Keratinocyte (primary cell): ENCODE results near the gene RERE. TPM values are rescaled to one million over a fixed set of nuclear protein-coding genes. Genes with fewer than 3 reads are reported as not detected.

Source experiments
- DNase-seq: peaks from one replicate; pipeline ENCODE4 v3.0.0-alpha.2; 2011; ENCODE audit warnings: low read depth, missing footprints, low spot score
- FAIRE-seq: peaks from 2 replicates; lab custom pipeline; 2011; peaks lifted over from hg19 to GRCh38; lab: Jason Lieb, UNC
- H2AFZ ChIP-seq: 2 replicates; pipeline ENCODE4 v1.6.0; 2012; ENCODE audit warnings: low read length, control low read depth, inconsistent platforms; ENCODE audit not compliant: control insufficient read depth
- H3K27ac ChIP-seq: 2 replicates; pipeline ENCODE4 v1.5.1; 2011; ENCODE audit warnings: low read length; ENCODE audit not compliant: control insufficient read depth, insufficient read depth
- H3K27me3 ChIP-seq: 3 replicates; pipeline ENCODE4 v1.6.0; 2011; ENCODE audit warnings: low read length; ENCODE audit not compliant: control insufficient read depth, insufficient read depth; ENCODE audit errors: extremely low read depth
- H3K36me3 ChIP-seq, 2 experiments: 2 replicates in 1 of 2; 3 replicates in 1 of 2; pipeline ENCODE4 v1.5.1; 2011; ENCODE audit warnings: low read length in 2 of 2, mild to moderate bottlenecking in 1 of 2; ENCODE audit not compliant: control insufficient read depth in 2 of 2, insufficient read depth in 2 of 2; ENCODE audit errors: extremely low read depth in 1 of 2
- H3K4me1 ChIP-seq: 3 replicates; pipeline ENCODE4 v1.5.1; 2011; ENCODE audit warnings: low read length; ENCODE audit not compliant: control insufficient read depth, insufficient read depth; ENCODE audit errors: extremely low read depth
- H3K4me2 ChIP-seq: 3 replicates; pipeline ENCODE4 v1.6.0; 2011; ENCODE audit warnings: low read depth, low read length; ENCODE audit not compliant: control insufficient read depth, insufficient read depth; ENCODE audit errors: extremely low read depth
- H3K4me3 ChIP-seq, 3 experiments: fragments of 200-600 bp in 1 of 3; sonication (generic) in 1 of 3; 2 replicates in 2 of 3; 3 replicates in 1 of 3; pipeline ENCODE4 v1.5.1; 2011 to 2016; ENCODE audit warnings: low read length in 3 of 3, mild to moderate bottlenecking in 3 of 3, control low read depth in 2 of 3, inconsistent platforms in 1 of 3, low read depth in 1 of 3, mixed read lengths in 1 of 3, mixed run types in 1 of 3, moderate library complexity in 1 of 3; ENCODE audit not compliant: control insufficient read depth in 2 of 3, insufficient read depth in 2 of 3; ENCODE audit errors: extremely low read depth in 1 of 3
- H3K79me2 ChIP-seq: 2 replicates; pipeline ENCODE4 v1.6.0; 2012; ENCODE audit warnings: low read length; ENCODE audit not compliant: control insufficient read depth, insufficient read depth
- H3K9ac ChIP-seq: 3 replicates; pipeline ENCODE4 v1.6.0; 2011; ENCODE audit warnings: low read length; ENCODE audit not compliant: control insufficient read depth, insufficient read depth; ENCODE audit errors: extremely low read depth
- H3K9me1 ChIP-seq: 3 replicates; pipeline ENCODE4 v1.6.0; 2011; ENCODE audit warnings: low read length; ENCODE audit not compliant: control insufficient read depth, insufficient read depth; ENCODE audit errors: extremely low read depth
- H3K9me3 ChIP-seq: 2 replicates; pipeline ENCODE4 v1.5.1; 2012; ENCODE audit warnings: low read depth, low read length; ENCODE audit not compliant: control insufficient read depth
- H4K20me1 ChIP-seq: 3 replicates; pipeline ENCODE4 v1.6.0; 2011; ENCODE audit warnings: low read length; ENCODE audit not compliant: control insufficient read depth, insufficient read depth; ENCODE audit errors: extremely low read depth
- CTCF ChIP-seq, 3 experiments: IDR thresholded peaks in 1 of 3; conservative IDR thresholded peaks in 1 of 3; optimal IDR thresholded peaks in 1 of 3; 2 replicates in 2 of 3; 3 replicates in 1 of 3; pipeline versions ENCODE3 to v1.5.1; 2011; ENCODE audit warnings: low read length in 3 of 3, mild to moderate bottlenecking in 3 of 3, moderate library complexity in 2 of 3, control low read depth in 1 of 3, inconsistent platforms in 1 of 3; ENCODE audit not compliant: insufficient read depth in 2 of 3; ENCODE audit errors: extremely low read depth in 1 of 3
- EZH2 ChIP-seq: IDR thresholded peaks from one replicate; pipeline ENCODE4 v1.6.1; 2012; ENCODE audit warnings: inconsistent platforms, mild to moderate bottlenecking, low read length, moderate library complexity
- dilution Hi-C: fragments of 300-500 bp; cut with MboI; formaldehyde crosslinking; loops from one replicate; pipeline ENCODE4 v1.7.0; 2020; ENCODE audit warnings: low sequenced_read_pairs; ENCODE audit not compliant: extremely low pct_ligation_motif_present
- polyA plus RNA-seq, 5 experiments: library from polyadenylated mRNA; depleted of rRNA in 3 of 5; stranded (reverse) in 3 of 5; stranded (forward) in 1 of 5; unstranded in 1 of 5; fragments of >200 nt; gene quantifications; 1 replicate in 1 of 5; 2 replicates in 3 of 5; 3 replicates in 1 of 5; pipeline versions ENCODE4 v1.2.1 to v1.2.3, GENCODE V29; 2011 to 2012; ENCODE audit warnings: missing spikeins in 2 of 5, low read depth in 1 of 5, low replicate concordance in 1 of 5

RERE gene
- polyA plus RNA-seq, 1 donor (not counting 4 experiments of a cell fraction or from before 2014, with no cell fraction given): 3.8 TPM

- DNase-seq: no peak
- TF ChIP-seq EZH2 (no peak), CTCF (optimal IDR thresholded peaks at IDR 0.05 in 1 of 3, IDR thresholded peaks at IDR 0.05 in 1 of 3, conservative IDR thresholded peaks at IDR 0.05 in 1 of 3; ENCODE audit: extremely low read depth in 1 of 3, insufficient read depth in 2 of 3, low read length in 3 of 3) (no peak)
- H3K9me3 ChIP-seq: no peaks in the 10 kb centered on the region
- no peak overlapping the region for H3K9ac ChIP-seq
- peaks cover 5% of the 10 kb centered on the region for H3K4me1 ChIP-seq
- no peak for FAIRE-seq
- H3K9me1 ChIP-seq: no peaks in the 10 kb centered on the region
- H3K79me2 ChIP-seq: no peaks in the 10 kb centered on the region
- dilution Hi-C loops: no loop called here
- H3K36me3 ChIP-seq: no peaks in the 10 kb centered on the region
- no peaks in the 10 kb centered on the region for H4K20me1 ChIP-seq
- no peak overlapping the region for H3K4me3 ChIP-seq
- no peak overlapping the region for H3K4me2 ChIP-seq
- H3K27ac ChIP-seq: no peak overlapping the region
- no peak overlapping the region for H2AFZ ChIP-seq
- no peaks in the 10 kb centered on the region for H3K27me3 ChIP-seq
These were observed 478.2 kb downstream of the RERE start for GRCh38 chr1:8339203-8339600.

- Histone ChIP-seq H2AFZ (no peak overlapping the region), H3K27me3 (no peaks in the 10 kb centered on the region), H3K4me3 (no peak overlapping the region), H3K36me3 (no peaks in the 10 kb centered on the region), H3K9me1 (no peaks in the 10 kb centered on the region), H3K79me2 (no peaks in the 10 kb centered on the region), H3K4me2 (no peak overlapping the region), H4K20me1 (no peaks in the 10 kb centered on the region), H3K27ac (no peak overlapping the region), H3K9me3 (no peaks in the 10 kb centered on the region), H3K4me1 (peaks cover 3% of the 10 kb centered on the region), H3K9ac (no peak overlapping the region)
- DNase-seq (no peak), FAIRE-seq (no peak)
- dilution Hi-C loops: no loop called here
- no peak for TF ChIP-seq EZH2
- TF ChIP-seq CTCF (optimal IDR thresholded peaks at IDR 0.05 in 1 of 3, IDR thresholded peaks at IDR 0.05 in 1 of 3, conservative IDR thresholded peaks at IDR 0.05 in 1 of 3; ENCODE audit: extremely low read depth in 1 of 3, insufficient read depth in 2 of 3, low read length in 3 of 3): no peak
These were observed 478.8 kb downstream of the RERE start for GRCh38 chr1:8338526-8339202.
